ENCODE results near the gene SH2D3C.

DNA sequence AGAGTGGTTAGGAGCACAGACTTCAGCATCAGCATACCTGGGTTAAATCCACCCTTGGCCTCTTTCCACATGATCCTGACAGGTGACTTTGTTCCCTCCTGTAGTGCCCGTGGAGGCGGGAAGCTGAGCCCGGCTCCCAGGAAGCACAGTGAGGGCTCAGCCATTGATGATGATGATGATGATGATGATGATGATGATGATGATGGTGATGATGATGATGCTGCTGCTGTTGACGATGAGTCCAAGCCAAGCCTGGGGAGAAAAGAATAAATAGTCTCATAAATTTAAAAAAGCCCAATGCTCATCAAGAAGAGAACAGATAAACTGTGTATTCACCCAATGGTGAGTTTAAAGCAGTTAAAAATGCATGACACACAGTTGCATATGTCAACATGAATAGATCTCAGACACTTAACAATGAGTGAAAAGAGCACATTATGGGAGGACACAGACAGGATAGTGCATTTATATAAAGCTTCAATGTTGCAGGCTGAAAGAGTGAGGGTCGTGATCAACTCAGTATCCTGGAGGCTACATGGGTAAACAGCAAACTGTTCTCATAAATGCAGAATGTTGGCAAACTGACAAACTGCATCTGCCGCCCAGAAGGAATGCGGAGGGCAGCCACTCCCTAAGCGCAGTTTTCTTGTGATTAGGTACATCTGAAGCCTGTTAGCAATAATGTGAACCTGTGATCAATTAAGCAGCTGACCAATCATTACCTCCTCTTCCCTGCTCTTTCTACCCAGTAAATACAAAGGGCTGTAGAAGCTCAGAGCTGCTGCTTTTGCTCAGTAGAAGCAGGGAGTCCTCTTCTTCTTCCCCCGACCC lies 83.4 kb downstream of the SH2D3C start:
- TF ChIP-seq EZH2 (optimal IDR thresholded peaks at IDR 0.05; ENCODE audit: low read depth, low read length) (no peak), EZH2phosphoT487 (IDR thresholded peaks at IDR 0.05; ENCODE audit: low read length) (no peak)
- TF ChIP-seq, protein P1, sequence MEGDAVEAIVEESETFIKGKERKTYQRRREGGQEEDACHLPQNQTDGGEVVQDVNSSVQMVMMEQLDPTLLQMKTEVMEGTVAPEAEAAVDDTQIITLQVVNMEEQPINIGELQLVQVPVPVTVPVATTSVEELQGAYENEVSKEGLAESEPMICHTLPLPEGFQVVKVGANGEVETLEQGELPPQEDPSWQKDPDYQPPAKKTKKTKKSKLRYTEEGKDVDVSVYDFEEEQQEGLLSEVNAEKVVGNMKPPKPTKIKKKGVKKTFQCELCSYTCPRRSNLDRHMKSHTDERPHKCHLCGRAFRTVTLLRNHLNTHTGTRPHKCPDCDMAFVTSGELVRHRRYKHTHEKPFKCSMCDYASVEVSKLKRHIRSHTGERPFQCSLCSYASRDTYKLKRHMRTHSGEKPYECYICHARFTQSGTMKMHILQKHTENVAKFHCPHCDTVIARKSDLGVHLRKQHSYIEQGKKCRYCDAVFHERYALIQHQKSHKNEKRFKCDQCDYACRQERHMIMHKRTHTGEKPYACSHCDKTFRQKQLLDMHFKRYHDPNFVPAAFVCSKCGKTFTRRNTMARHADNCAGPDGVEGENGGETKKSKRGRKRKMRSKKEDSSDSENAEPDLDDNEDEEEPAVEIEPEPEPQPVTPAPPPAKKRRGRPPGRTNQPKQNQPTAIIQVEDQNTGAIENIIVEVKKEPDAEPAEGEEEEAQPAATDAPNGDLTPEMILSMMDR (IDR thresholded peaks at IDR 0.05; ENCODE audit: low read length): no peak
